AG09309 (cell line): Measurements from ENCODE around the gene NLRP6.
"Not testable (repeated sequence)": the region's sequence is repeated elsewhere in the genome, so short reads cannot be mapped to it uniquely, and the experiment has no call there.

Source experiments
- DNase-seq: peaks from one replicate; pipeline ENCODE4 v3.0.0-alpha.2; 2010; ENCODE audit warnings: low read depth
- H3K4me3 ChIP-seq: 2 replicates; pipeline ENCODE4 v1.5.1; 2011; ENCODE audit warnings: mild to moderate bottlenecking, low read depth, low read length, moderate library complexity; ENCODE audit not compliant: control insufficient read depth
- TF ChIP-seq, protein P1 (sequence below): IDR thresholded peaks from 2 replicates; pipeline ENCODE4 v1.5.1; 2011; ENCODE audit warnings: mild to moderate bottlenecking, low read depth, low read length, inconsistent platforms; ENCODE audit not compliant: insufficient read depth, control insufficient read depth; ENCODE audit errors: missing control alignments

Gene NLRP6

DNA sequence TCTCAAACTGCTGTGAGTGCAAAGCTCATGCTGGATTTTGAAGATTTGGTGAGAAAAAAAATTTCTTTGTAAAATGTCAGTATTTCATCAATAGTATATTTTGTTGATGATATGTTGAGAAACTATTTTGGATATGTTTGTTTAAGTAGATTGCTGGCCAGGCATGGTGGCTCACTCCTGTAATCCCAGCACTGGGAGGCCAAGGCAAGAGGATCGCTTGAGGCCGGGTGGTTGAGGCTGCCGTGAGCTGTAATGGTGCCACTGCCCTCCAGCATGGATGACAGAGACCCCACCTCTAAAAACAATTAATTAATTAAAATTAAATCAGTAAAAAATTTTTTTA lies 49.3 kb downstream of the NLRP6 start:
- TF ChIP-seq, protein P1, sequence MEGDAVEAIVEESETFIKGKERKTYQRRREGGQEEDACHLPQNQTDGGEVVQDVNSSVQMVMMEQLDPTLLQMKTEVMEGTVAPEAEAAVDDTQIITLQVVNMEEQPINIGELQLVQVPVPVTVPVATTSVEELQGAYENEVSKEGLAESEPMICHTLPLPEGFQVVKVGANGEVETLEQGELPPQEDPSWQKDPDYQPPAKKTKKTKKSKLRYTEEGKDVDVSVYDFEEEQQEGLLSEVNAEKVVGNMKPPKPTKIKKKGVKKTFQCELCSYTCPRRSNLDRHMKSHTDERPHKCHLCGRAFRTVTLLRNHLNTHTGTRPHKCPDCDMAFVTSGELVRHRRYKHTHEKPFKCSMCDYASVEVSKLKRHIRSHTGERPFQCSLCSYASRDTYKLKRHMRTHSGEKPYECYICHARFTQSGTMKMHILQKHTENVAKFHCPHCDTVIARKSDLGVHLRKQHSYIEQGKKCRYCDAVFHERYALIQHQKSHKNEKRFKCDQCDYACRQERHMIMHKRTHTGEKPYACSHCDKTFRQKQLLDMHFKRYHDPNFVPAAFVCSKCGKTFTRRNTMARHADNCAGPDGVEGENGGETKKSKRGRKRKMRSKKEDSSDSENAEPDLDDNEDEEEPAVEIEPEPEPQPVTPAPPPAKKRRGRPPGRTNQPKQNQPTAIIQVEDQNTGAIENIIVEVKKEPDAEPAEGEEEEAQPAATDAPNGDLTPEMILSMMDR = no peak
- no peak for DNase-seq

DNA sequence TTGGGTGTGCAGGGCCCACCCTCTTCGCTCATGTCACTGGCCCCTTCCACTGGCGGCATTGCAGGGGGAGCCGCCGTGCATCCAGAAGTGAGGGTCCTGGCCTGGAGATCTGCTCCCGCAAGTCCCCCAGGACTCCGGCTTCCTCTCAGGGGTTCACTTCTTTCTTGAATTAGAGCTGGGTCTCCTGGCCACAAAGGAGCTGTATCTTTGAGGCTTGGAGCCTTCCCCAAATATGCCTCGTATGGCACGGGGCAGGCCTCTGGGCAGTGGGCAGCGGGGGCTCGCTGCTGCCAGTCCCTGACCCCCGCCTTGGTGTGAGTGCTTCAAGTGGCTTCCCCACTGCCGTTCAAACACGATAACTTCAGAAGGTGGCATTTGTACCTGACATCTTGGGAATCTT lies 49.8 kb downstream of the NLRP6 start:
- TF ChIP-seq, protein P1 = no peak
- DNase-seq = no peak
- H3K4me3 ChIP-seq = no peak overlapping the region

More for the DNA sequence above, 49.3 kb downstream of the NLRP6 start:
- H3K4me3 ChIP-seq = no peak overlapping the region

DNA sequence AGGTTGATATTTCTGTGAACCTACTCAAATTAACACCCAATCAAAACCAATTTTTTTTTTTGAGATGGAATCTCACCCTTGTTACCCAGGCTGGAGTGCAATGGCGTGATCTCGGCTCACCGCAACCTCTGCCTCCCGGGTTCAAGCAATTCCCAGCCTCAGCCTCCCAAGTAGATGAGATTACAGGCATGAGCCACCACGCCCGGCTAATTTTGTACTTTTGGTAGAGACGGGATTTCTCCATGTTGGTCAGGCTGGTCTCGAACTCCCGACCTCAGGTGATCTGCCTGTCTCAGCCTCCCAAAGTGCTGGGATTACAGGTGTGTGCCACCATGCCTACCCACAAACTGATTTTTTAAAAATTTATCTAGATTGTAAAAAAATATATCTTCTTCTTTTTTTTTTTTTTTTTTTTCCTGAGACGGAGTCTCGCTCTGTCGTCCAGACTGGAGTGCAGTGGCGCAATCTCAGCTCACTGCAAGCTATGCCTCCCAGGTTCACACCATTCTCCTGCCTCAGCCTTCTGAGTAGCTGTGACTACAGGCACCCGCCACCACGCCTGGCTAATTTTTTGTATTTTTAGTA lies 50.4 kb downstream of the NLRP6 start:
- not testable (repeated sequence) for DNase-seq, H3K4me3 ChIP-seq

DNA sequence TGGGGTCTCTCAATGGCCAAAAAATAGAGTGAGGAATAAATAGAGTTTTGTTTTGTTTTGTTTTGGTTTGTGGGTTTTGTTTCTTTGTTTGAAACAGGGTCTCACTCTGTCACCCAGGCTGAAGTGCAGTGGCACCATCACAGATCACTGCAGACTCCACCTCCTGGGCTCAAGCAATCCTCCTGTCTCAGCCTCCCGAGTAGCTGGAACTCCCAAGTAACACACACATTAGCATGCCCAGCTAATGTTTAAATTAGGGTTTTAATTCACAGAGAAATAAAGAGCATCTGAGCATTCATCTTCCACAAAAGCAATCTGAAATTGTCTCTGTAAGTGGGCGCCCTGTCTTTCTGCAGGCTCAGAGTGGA lies 51.7 kb downstream of the NLRP6 start:
- TF ChIP-seq, protein P1 = no peak
- H3K4me3 ChIP-seq = no peak overlapping the region
- no peak for DNase-seq

DNA sequence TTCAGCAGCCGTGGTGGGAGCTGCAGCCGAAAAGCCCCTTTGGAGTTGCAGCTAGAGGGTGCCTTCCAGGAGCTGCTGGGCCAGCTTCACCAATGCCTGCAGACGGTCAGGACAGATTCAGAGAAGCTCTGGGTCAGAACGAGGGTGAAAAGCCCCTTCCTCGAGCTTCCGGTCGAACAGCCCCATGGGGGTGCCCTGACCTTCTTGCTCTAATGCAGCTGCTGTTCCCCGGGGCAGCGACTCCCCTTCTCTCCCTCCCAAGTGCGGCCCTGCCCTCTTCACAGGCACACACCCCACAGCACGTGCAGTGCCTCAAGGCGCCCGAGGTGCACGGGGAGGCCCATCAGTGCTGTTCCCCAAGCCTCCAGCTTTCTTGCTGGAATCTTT lies 52.1 kb downstream of the NLRP6 start:
- DNase-seq = no peak
- no peak overlapping the region for H3K4me3 ChIP-seq
- TF ChIP-seq, protein P1 = no peak

DNA sequence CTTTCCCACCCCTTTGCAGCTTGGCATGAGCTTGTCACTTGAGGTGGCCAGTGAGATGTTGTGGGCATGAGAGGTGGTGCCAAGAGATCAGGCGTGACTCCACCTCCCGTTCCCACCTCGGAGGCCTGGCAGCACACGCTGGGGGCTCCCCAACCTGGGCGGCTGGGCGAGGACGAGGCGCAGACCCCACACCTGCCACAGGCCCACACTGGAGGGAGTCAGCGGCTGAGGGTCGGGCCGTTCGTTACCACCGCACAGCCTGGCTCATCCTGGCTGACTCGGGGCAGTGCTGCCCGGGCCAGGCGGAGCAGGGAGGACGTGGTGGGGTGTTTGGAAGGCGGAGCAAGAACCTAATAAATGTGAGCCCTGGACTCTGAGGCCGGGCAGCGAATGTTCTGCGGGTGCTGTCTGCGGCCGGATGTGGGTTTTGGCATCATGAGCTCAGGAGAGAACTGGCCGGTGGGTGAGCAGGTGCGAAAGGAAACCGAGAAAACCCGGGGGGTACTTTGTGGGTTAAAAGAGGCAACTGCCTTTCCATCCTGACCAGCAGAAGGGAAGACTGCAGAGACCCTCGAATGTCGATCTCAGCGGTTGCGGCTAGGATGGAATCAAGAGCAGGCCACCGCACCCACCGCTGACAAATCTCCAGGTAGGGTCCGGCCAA lies 52.6 kb downstream of the NLRP6 start:
- TF ChIP-seq, protein P1 = no peak

DNA sequence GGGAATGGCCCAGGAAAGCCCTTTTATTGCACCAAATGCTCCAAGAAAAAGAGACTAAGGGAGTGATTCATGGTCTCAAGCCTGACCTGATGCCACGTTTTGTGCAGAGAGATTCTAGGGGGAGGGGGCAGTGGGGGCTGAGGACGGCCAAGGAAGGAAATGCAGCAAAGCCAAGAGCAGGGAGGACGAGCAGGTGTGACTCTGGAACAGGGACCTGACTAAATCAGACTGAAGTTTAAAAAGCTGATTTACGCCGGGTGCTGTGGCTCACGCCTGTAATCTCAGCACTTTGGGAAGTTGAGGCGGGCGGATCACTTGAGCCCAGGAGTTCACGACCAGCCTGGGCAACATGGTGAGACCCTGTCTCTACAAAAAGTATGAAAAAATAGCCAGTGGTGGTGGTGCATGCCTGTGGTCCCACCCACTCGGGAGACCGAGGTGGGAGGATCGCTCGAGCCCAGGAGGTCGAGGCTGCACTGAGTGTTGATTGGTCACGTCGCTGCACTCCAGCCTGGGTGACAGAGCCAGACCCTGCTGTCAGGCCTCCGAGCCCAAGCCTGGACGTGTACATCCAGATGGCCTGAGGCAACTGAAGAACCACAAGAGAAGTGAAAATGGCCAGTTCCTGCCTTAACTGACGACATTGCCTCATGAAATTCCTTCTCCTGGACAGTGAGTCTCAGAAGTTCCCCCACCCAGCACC lies 53.3 kb downstream of the NLRP6 start:
- H3K4me3 ChIP-seq = no peak overlapping the region
- TF ChIP-seq, protein P1 = no peak
- no peak for DNase-seq

More for the DNA sequence above, 52.6 kb downstream of the NLRP6 start:
- no peak for DNase-seq
- no peak overlapping the region for H3K4me3 ChIP-seq
